ENCODE data around the gene SLC12A5. TPM values are rescaled to one million over a fixed set of nuclear protein-coding genes. Genes with fewer than 3 reads are reported as not detected.

SLC12A5 gene
- total RNA-seq, 1 donor from 2014 or later: not detected

DNA sequence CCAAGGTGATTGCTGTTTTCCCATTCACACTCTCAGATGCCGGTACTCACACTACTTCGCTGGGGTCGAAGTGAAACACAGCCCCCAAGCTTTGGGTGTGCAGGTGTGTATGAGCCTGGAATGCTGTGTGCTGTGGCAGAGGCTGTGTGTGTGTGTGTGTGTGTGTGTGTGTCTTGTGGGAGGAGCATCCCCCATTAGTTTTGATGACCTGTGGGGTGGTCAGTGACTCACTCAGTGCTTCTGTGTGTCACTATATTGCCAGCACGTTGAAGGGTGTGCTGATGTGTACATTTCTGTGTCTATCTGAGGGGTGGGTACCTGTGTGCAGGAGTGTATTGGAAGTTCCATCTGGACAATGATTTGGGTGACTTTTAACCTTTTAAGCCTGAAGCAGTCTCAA lies 5.0 kb upstream of the SLC12A5 start:
- H3K9me3 ChIP-seq (ENCODE audit: control insufficient read depth in 3 of 3, low read length in 3 of 3): no peaks in the 10 kb centered on the region
- H3K36me3 ChIP-seq (ENCODE audit: control insufficient read depth in 3 of 3, insufficient read depth in 3 of 3, low read length in 3 of 3): no peaks in the 10 kb centered on the region
- no peak overlapping the region for H3K27ac ChIP-seq (ENCODE audit: low read depth, low read length)
- H3K4me1 ChIP-seq (ENCODE audit: control insufficient read depth in 3 of 3, insufficient read depth in 3 of 3, low read length in 3 of 3): peaks cover 0 to 2% (median 0%) of the 10 kb centered on the region in 3 donors
- no peak overlapping the region for H3K9ac ChIP-seq (ENCODE audit: low read depth in 1 of 3, low read length in 3 of 3)
- no peak overlapping the region for H3K4me3 ChIP-seq (ENCODE audit: low read length in 3 of 3)
- H3K27me3 ChIP-seq (ENCODE audit: control insufficient read depth in 3 of 3, insufficient read depth in 3 of 3, low read length in 3 of 3): peaks cover 68 to 75% (median 74%) of the 10 kb centered on the region in 3 donors

DNA sequence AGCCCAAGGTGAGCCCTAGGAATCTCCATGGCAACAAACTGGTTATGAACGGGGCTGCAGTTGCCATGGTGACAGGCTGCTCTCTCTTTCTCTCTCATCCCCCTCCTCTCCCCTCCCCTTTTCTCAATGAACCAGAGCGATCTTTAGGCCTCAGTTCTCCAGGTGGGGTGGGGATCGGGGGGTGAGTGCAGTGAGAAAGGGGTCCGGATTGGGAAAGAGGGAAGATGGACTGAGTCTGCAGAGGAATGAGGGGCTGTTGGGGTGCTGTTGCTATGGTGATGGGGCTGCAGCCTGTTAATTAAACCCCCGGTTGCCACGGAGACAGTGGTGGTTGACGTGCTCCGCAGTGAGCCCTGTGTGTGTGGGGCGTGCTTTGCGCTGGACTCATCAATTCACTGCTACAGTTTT lies 3.6 kb upstream of the SLC12A5 start:
- no peak overlapping the region for H3K4me3 ChIP-seq (ENCODE audit: low read length in 3 of 3)
- peaks cover 75 to 81% (median 79%) of the 10 kb centered on the region in 3 donors for H3K27me3 ChIP-seq (ENCODE audit: control insufficient read depth in 3 of 3, insufficient read depth in 3 of 3, low read length in 3 of 3)
- H3K36me3 ChIP-seq (ENCODE audit: control insufficient read depth in 3 of 3, insufficient read depth in 3 of 3, low read length in 3 of 3): no peaks in the 10 kb centered on the region
- H3K9me3 ChIP-seq (ENCODE audit: control insufficient read depth in 3 of 3, low read length in 3 of 3): no peaks in the 10 kb centered on the region
- H3K27ac ChIP-seq (ENCODE audit: low read depth, low read length): no peak overlapping the region
- H3K9ac ChIP-seq (ENCODE audit: low read depth in 1 of 3, low read length in 3 of 3): no peak overlapping the region
- peaks cover 0 to 2% (median 0%) of the 10 kb centered on the region in 3 donors for H3K4me1 ChIP-seq (ENCODE audit: control insufficient read depth in 3 of 3, insufficient read depth in 3 of 3, low read length in 3 of 3)

DNA sequence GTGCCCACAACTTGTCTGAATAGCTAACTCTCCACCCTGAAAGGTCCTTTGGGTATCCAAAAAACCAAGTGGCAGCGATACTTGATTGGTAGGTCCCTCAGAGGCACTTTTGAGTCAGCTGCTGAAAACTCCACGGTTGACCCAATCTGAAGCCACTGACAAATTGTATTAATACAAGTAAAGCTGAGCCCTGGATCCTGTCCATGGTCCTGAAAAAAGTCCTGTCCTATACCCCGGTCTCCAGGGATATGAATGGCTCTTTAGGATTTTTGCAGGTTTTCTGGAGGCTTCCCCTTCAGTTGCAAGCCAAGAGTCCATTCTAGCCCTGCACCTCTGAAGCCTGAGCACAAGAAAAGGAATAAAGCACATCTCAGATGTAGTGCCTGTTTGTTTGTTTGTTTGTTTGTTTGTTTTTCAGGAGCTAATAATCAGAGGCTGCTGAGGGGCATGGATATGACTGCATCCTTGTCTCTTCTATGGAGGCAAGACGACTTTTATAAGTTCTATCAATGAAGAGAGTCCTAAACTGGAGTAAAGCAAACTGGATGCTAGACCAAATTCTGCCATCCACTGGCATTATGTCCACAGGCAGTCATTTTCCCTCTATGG lies 1.7 kb upstream of the SLC12A5 start:
- Histone ChIP-seq H3K9me3 (ENCODE audit: control insufficient read depth in 3 of 3, low read length in 3 of 3) (no peaks in the 10 kb centered on the region), H3K4me3 (ENCODE audit: low read length in 3 of 3) (no peak overlapping the region), H3K27ac (ENCODE audit: low read depth, low read length) (no peak overlapping the region), H3K27me3 (ENCODE audit: control insufficient read depth in 3 of 3, insufficient read depth in 3 of 3, low read length in 3 of 3) (peaks cover 83 to 89% (median 84%) of the 10 kb centered on the region in 3 donors), H3K4me1 (ENCODE audit: control insufficient read depth in 3 of 3, insufficient read depth in 3 of 3, low read length in 3 of 3) (peaks cover 0 to 2% (median 0%) of the 10 kb centered on the region in 3 donors), H3K9ac (ENCODE audit: low read depth in 1 of 3, low read length in 3 of 3) (no peak overlapping the region), H3K36me3 (ENCODE audit: control insufficient read depth in 3 of 3, insufficient read depth in 3 of 3, low read length in 3 of 3) (no peaks in the 10 kb centered on the region)

DNA sequence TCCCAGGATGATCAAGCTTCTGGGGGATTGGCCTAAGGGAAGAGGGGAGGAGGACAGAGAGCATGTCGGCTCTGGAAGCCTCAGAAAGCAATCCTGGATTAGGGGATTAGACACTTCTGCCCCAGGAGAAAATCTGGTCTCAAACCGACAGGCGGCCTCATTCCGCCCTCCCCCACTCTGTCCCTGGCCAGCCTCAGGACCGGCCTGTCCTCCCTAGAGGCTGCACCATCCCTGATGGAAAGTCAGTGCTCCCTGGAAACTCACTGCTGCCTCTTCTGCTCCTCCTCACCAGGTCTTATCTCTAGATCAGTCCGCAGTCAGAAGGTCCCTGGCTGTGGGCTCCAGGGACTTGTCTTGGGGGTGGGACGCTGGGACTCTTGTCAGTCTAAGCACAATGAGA lies 905 bp upstream of the SLC12A5 start:
- H3K9me3 ChIP-seq (ENCODE audit: control insufficient read depth in 3 of 3, low read length in 3 of 3): no peaks in the 10 kb centered on the region
- no peak overlapping the region for H3K4me3 ChIP-seq (ENCODE audit: low read length in 3 of 3)
- H3K4me1 ChIP-seq (ENCODE audit: control insufficient read depth in 3 of 3, insufficient read depth in 3 of 3, low read length in 3 of 3): no peaks in the 10 kb centered on the region
- H3K36me3 ChIP-seq (ENCODE audit: control insufficient read depth in 3 of 3, insufficient read depth in 3 of 3, low read length in 3 of 3): no peaks in the 10 kb centered on the region
- H3K9ac ChIP-seq (ENCODE audit: low read depth in 1 of 3, low read length in 3 of 3): no peak overlapping the region
- peaks cover 84 to 93% (median 85%) of the 10 kb centered on the region in 3 donors for H3K27me3 ChIP-seq (ENCODE audit: control insufficient read depth in 3 of 3, insufficient read depth in 3 of 3, low read length in 3 of 3)
- H3K27ac ChIP-seq (ENCODE audit: low read depth, low read length): no peak overlapping the region

DNA sequence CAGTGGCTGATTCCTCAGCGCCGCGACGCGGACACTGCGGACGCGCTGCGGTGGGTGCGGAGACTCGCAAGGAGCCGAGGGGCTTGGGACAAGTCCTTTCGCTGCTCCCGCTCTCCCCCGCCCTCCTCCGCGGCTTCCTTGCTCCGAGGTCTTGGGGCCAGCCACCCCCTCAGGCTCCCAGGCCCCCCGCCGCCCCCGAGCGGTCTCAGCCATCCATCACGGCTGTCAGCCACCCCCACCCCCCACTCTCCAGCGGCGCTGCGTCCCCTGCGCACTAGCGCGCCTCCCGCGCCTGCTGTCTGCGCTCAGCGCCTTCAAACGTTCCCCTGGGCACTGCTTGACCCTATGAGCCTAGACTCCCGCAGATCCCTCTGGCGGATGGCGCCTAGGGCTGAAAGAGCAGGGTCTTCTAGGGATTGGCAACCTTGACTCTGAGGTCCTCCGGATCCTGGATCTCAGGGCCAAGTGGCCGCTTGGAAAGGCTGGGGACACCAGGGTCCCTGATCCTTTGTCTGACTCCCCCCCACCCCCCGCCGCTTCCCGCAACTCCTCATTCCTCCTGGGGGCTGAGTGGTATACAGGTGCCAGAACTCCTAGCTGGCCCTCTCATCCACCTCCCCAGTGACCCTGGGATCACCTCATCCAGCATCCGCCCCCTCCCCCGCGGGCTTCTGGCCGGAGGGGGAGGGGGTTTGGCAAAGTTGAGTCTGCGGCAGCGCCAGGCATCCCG lies 1.4 kb downstream of the SLC12A5 start:
- Histone ChIP-seq H3K4me3 (ENCODE audit: low read length in 3 of 3) (no peak overlapping the region), H3K27me3 (ENCODE audit: control insufficient read depth in 3 of 3, insufficient read depth in 3 of 3, low read length in 3 of 3) (peaks cover 81 to 87% (median 87%) of the 10 kb centered on the region in 3 donors), H3K27ac (ENCODE audit: low read depth, low read length) (no peak overlapping the region), H3K36me3 (ENCODE audit: control insufficient read depth in 3 of 3, insufficient read depth in 3 of 3, low read length in 3 of 3) (no peaks in the 10 kb centered on the region), H3K9me3 (ENCODE audit: control insufficient read depth in 3 of 3, low read length in 3 of 3) (no peaks in the 10 kb centered on the region), H3K9ac (ENCODE audit: low read depth in 1 of 3, low read length in 3 of 3) (no peak overlapping the region), H3K4me1 (ENCODE audit: control insufficient read depth in 3 of 3, insufficient read depth in 3 of 3, low read length in 3 of 3) (no peaks in the 10 kb centered on the region)

DNA sequence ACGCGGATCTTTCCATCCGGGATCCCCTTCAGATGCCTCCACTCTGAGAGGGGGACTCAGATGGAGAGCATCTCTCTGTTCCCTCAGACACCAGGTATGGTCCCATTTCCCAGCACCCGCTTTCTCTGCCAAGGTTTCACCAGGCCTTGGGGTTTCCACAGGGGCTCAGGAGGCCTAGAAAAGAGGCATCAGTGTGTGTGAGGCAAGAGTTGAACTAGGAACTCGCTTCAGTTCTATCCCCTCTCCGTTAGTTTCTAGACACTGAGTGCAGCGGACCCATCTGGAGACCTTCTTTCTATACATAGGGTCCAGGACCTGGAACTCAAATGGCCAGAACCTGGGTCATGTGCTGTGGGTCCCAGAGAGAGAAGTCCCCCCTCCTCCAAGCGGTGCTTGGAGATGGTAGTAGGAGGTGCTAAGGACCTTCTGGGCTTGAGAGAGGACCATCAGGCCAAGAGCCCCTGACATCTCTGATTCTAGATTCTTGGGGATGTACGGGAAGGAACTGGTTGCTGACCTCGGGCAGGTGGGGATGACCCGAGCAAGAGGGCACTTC lies 2.1 kb downstream of the SLC12A5 start:
- H3K4me1 ChIP-seq (ENCODE audit: control insufficient read depth in 3 of 3, insufficient read depth in 3 of 3, low read length in 3 of 3): no peaks in the 10 kb centered on the region
- no peak overlapping the region for H3K27ac ChIP-seq (ENCODE audit: low read depth, low read length)
- H3K9me3 ChIP-seq (ENCODE audit: control insufficient read depth in 3 of 3, low read length in 3 of 3): no peaks in the 10 kb centered on the region
- H3K36me3 ChIP-seq (ENCODE audit: control insufficient read depth in 3 of 3, insufficient read depth in 3 of 3, low read length in 3 of 3): no peaks in the 10 kb centered on the region
- H3K4me3 ChIP-seq (ENCODE audit: low read length in 3 of 3): no peak overlapping the region
- no peak overlapping the region for H3K9ac ChIP-seq (ENCODE audit: low read depth in 1 of 3, low read length in 3 of 3)
- peaks cover 76 to 82% (median 81%) of the 10 kb centered on the region in 3 donors for H3K27me3 ChIP-seq (ENCODE audit: control insufficient read depth in 3 of 3, insufficient read depth in 3 of 3, low read length in 3 of 3)

DNA sequence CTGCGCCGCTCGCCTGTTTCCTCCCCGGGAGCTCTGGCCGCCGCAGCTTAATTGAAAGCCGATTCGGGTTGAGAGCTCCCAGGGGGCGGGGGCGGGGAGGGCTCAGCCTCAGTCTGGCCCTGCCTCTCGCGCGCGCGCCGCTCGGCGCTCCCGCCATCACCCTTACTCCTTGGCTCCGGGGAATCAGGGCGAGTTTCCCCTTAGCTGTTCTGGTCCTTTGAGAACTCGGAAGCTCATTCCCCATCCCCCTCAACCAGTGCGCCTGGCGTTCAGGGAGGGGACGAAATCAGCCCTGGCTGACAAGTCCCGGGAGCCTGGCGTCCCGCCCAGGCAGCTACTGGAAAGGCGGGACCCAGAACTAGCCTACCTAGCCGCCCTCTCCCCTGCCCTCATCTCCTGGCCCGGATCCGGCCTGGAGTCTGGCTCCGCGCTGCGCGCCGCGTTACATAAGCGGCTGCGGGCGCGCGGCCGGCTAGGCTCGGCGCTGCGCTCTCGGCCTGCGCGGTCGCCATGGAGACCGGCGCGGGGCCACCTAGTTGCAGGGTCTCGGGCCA lies 2.8 kb downstream of the SLC12A5 start:
- Histone ChIP-seq H3K4me1 (ENCODE audit: control insufficient read depth in 3 of 3, insufficient read depth in 3 of 3, low read length in 3 of 3) (no peaks in the 10 kb centered on the region), H3K9me3 (ENCODE audit: control insufficient read depth in 3 of 3, low read length in 3 of 3) (no peaks in the 10 kb centered on the region), H3K9ac (ENCODE audit: low read depth in 1 of 3, low read length in 3 of 3) (no peak overlapping the region), H3K27ac (ENCODE audit: low read depth, low read length) (no peak overlapping the region), H3K36me3 (ENCODE audit: control insufficient read depth in 3 of 3, insufficient read depth in 3 of 3, low read length in 3 of 3) (no peaks in the 10 kb centered on the region), H3K27me3 (ENCODE audit: control insufficient read depth in 3 of 3, insufficient read depth in 3 of 3, low read length in 3 of 3) (peaks cover 70 to 77% (median 75%) of the 10 kb centered on the region in 3 donors), H3K4me3 (ENCODE audit: low read length in 3 of 3) (no peak overlapping the region)

DNA sequence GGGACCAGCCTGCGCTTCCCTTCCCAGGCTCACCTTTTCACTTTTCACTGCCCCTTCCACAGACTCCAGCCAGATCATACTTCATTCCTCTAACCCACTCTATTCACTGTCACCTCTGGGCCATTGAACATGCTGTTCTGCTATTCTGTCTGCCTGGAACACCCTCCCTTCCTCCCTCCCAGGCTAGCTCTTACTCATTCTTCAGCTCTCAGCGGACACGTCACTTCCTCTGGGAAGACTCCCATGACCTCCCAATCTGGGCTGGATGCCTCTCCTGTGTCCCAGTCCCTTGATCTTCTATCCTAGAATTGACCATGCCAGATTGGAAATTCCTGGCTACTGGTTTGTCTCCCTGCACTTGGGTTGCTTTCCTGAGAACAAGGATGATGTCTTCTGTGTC lies 5.0 kb downstream of the SLC12A5 start:
- Histone ChIP-seq H3K4me1 (ENCODE audit: control insufficient read depth in 3 of 3, insufficient read depth in 3 of 3, low read length in 3 of 3) (no peaks in the 10 kb centered on the region), H3K9ac (ENCODE audit: low read depth in 1 of 3, low read length in 3 of 3) (no peak overlapping the region), H3K36me3 (ENCODE audit: control insufficient read depth in 3 of 3, insufficient read depth in 3 of 3, low read length in 3 of 3) (no peaks in the 10 kb centered on the region), H3K9me3 (ENCODE audit: control insufficient read depth in 3 of 3, low read length in 3 of 3) (no peaks in the 10 kb centered on the region), H3K4me3 (ENCODE audit: low read length in 3 of 3) (no peak overlapping the region), H3K27me3 (ENCODE audit: control insufficient read depth in 3 of 3, insufficient read depth in 3 of 3, low read length in 3 of 3) (peaks cover 55 to 63% (median 62%) of the 10 kb centered on the region in 3 donors), H3K27ac (ENCODE audit: low read depth, low read length) (no peak overlapping the region)

DNA sequence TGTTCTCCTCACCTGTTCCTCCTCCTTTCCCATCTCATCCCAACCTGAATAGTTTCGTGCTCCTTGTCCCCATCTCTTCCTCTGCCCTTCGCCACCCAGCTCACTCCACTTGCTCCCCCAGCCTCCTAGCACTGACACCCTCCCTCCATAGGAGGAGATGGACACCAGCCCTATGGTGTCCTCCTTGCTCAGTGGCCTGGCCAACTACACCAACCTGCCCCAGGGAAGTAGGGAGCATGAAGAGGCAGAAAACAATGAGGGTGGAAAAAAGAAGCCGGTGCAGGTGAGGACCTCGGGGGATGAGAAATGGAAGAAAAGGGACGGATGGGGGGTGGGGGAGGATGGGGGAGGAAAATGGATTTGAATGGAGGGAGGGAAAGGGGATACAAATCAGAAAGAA lies 6.2 kb downstream of the SLC12A5 start:
- H3K4me1 ChIP-seq (ENCODE audit: control insufficient read depth in 3 of 3, insufficient read depth in 3 of 3, low read length in 3 of 3): no peaks in the 10 kb centered on the region
- H3K9me3 ChIP-seq (ENCODE audit: control insufficient read depth in 3 of 3, low read length in 3 of 3): no peaks in the 10 kb centered on the region
- H3K9ac ChIP-seq (ENCODE audit: low read depth in 1 of 3, low read length in 3 of 3): no peak overlapping the region
- no peak overlapping the region for H3K27ac ChIP-seq (ENCODE audit: low read depth, low read length)
- no peaks in the 10 kb centered on the region for H3K36me3 ChIP-seq (ENCODE audit: control insufficient read depth in 3 of 3, insufficient read depth in 3 of 3, low read length in 3 of 3)
- peaks cover 45 to 54% (median 51%) of the 10 kb centered on the region in 3 donors for H3K27me3 ChIP-seq (ENCODE audit: control insufficient read depth in 3 of 3, insufficient read depth in 3 of 3, low read length in 3 of 3)
- H3K4me3 ChIP-seq (ENCODE audit: low read length in 3 of 3): no peak overlapping the region

DNA sequence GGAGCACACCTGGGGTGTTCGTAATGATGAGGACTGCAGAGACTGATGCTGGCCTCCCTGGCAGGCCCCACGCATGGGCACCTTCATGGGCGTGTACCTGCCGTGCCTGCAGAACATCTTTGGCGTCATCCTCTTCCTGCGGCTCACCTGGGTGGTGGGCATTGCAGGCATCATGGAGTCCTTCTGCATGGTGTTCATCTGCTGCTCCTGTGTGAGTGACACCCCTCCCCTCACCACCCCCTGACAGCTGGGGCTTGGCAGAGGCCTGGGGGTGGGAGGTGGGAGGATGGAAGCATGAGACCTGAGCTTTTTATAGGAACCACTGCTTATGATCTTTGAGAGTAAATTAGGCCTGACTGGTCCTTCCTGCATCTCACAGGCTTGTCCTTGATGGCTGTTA lies 6.7 kb downstream of the SLC12A5 start:
- Histone ChIP-seq H3K36me3 (ENCODE audit: control insufficient read depth in 3 of 3, insufficient read depth in 3 of 3, low read length in 3 of 3) (no peaks in the 10 kb centered on the region), H3K27me3 (ENCODE audit: control insufficient read depth in 3 of 3, insufficient read depth in 3 of 3, low read length in 3 of 3) (peaks cover 41 to 50% (median 49%) of the 10 kb centered on the region in 3 donors), H3K9ac (ENCODE audit: low read depth in 1 of 3, low read length in 3 of 3) (no peak overlapping the region), H3K4me1 (ENCODE audit: control insufficient read depth in 3 of 3, insufficient read depth in 3 of 3, low read length in 3 of 3) (no peaks in the 10 kb centered on the region), H3K9me3 (ENCODE audit: control insufficient read depth in 3 of 3, low read length in 3 of 3) (no peaks in the 10 kb centered on the region), H3K4me3 (ENCODE audit: low read length in 3 of 3) (no peak overlapping the region), H3K27ac (ENCODE audit: low read depth, low read length) (no peak overlapping the region)

Data from skeletal muscle tissue (tissue), 4 donors.